Activated naive CD8-positive, alpha-beta T cell treated with anti-CD3 and anti-CD28 coated beads, Interleukin-2, amount 50 U/mL, for 24 hours (primary cell): ENCODE measurements around the gene SAMD4A.
A peak's percentile ranks its signal among the peaks of the same experiment; 100 is the strongest.

ENCODE experiments used
- ATAC-seq: fragments of 150-1000 bp; cut with Tn5 transposase; one replicate; pipeline ENCODE4 v1.10.0; 2021
- DNase-seq: peaks from one replicate; pipeline ENCODE4 v3.0.0; 2021
- H3K27ac Mint-ChIP-seq: one replicate; pipeline ENCODE4 v1.8.0; 2021; ENCODE audit warnings: mild to moderate bottlenecking, mixed read lengths
- H3K27me3 Mint-ChIP-seq: one replicate; pipeline ENCODE4 v1.8.0; 2021; ENCODE audit warnings: mixed read lengths
- H3K36me3 Mint-ChIP-seq: one replicate; pipeline ENCODE4 v1.8.0; 2021; ENCODE audit warnings: low read depth, mixed read lengths
- H3K4me1 Mint-ChIP-seq: one replicate; pipeline ENCODE4 v1.8.0; 2021; ENCODE audit warnings: mixed read lengths
- H3K4me3 Mint-ChIP-seq: one replicate; pipeline ENCODE4 v1.8.0; 2021; ENCODE audit warnings: mild to moderate bottlenecking, moderate library complexity, mixed read lengths
- H3K9me3 Mint-ChIP-seq: one replicate; pipeline ENCODE4 v1.8.0; 2021; ENCODE audit warnings: mixed read lengths

SAMD4A gene

DNA sequence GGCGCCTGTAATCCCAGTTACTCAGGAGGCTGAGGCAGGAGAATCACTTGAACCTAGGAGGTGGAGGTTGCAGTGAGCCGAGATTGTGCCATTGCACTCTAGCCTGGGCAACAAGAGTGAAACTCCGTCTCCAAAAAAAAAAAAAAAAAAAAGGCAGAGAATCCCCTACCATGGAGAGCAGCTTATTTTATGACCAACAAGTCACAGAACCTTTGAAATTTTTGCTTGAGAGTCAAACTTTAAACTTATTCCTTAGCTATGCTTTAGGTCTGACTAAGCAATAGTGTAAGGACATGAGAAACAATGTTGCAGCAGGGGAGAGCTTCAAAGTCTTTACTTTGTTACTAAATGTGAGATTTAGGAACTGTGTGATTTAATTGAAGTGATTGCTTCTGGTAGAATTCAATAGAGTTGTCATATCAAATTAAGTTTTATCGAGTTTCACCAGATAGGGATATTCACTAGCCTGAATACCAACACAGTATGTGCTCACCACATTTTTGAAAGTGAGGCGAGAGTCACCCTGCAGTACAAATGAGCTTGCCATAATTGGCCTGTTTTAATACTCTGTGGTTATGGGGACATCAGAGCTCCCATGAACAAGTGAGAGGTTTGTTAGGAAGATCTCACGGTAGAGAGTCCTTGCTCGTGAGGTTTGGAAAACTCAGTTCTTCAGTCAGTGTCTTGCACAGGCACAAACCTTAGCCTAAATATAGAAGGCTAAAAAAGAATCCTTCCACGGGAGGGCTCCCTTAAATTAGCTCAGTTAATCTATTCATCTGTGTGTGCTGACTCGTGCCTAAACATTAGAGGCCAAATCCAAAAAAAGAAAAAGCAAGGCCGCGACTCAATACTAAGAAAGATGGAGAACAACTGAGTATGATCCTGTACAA lies 108.6 kb downstream of the SAMD4A start:
- no peak overlapping the region for H3K27ac Mint-ChIP-seq
- no peak for ATAC-seq
- no peaks in the 10 kb centered on the region for H3K36me3 Mint-ChIP-seq
- H3K9me3 Mint-ChIP-seq: no peaks in the 10 kb centered on the region
- no peak overlapping the region for H3K4me3 Mint-ChIP-seq
- no peak for DNase-seq
- peaks cover 9% of the 10 kb centered on the region for H3K27me3 Mint-ChIP-seq
- peaks cover 23% of the 10 kb centered on the region for H3K4me1 Mint-ChIP-seq

DNA sequence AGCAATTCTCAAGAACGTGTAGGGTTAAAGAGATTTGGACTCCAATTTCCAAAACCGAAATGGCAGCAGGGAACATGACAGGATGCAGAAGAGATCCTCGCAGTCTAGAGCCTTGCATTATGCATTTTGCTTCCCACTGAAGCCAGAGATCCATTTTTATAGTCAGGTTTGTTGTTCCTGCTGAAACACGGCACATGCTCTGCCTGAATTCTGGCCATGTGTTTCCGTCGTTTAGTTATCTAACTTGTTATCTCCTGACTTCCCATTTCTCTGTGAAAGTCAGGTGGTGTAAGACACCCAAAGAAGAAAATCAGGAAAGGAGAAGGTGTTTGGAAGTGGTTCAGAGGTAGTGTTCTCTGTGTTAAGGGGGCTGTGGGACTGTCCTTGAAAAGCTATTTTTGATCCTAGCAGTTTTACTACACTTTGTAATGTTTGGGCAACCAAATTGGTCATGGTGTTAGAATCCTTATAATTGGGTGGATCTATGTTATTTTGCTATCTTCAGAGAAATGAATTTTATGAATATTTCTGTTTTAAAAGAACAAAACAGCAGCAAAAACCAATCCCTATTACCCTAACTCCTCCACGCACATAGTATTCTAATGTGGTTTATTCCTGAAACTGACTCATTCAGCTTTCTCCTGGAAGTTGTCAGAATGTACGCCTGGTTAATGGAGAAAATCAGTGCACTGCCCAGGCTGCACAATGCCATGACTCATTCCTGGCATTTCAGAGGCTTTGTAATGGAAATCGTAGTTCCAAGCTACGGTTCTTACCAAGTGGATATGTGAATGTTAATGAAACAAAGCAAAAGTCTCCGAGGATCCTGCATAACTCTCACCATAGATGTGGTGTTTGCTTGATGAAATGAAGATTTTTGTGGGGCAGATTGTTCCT lies 110.1 kb downstream of the SAMD4A start:
- no peak overlapping the region for H3K4me3 Mint-ChIP-seq
- no peak for ATAC-seq
- H3K9me3 Mint-ChIP-seq: no peaks in the 10 kb centered on the region

DNA sequence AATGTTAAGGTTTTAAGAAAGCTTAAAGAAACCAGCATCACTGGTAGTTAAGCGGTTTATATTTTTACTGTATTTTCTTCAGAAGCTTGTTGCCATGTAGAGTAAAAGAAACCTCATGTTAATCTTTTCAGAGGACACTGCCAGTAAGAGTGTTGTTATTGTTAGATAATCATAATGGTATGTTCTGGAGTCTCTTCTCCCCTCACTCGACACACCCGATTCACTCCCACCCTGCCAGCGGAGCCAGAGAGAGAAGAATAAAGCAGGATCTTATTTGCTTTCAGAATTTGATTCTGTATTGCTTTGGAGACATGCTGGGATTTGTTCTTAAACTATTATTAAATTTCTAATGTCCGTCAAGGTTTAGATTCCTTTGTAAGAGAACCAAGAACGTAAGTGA lies 113.7 kb downstream of the SAMD4A start:
- peaks cover 25% of the 10 kb centered on the region for H3K4me1 Mint-ChIP-seq
- H3K27me3 Mint-ChIP-seq: peaks cover 4% of the 10 kb centered on the region
- no peak overlapping the region for H3K4me3 Mint-ChIP-seq
- no peak overlapping the region for H3K27ac Mint-ChIP-seq
- no peaks in the 10 kb centered on the region for H3K36me3 Mint-ChIP-seq
- DNase-seq (no peak), ATAC-seq (no peak)
- no peaks in the 10 kb centered on the region for H3K9me3 Mint-ChIP-seq

More for the DNA sequence above, 110.1 kb downstream of the SAMD4A start:
- no peaks in the 10 kb centered on the region for H3K36me3 Mint-ChIP-seq
- H3K27ac Mint-ChIP-seq: no peak overlapping the region
- H3K27me3 Mint-ChIP-seq: peaks cover 10% of the 10 kb centered on the region
- DNase-seq: no peak
- H3K4me1 Mint-ChIP-seq: peaks cover 18% of the 10 kb centered on the region

DNA sequence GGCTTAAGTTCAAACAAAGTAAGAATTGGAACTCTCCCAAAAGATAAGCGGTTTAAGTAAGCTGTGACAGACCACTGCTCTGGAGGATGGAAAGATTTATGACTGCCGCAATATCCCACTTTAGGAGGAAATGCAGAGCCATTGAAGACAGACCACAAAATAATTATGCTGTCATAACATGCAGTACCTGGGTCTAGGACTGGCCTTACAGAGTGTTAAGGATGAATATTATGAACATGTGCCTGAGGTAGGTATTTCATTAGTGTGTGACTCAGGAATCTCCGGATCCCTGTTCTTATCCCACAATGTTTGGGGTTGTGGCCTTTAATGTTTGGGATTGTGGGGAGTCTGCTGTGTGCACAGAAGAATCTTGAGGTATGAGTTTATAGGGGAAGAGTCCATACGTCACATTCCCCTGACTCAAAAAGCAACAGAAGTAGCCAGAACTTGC lies 114.9 kb downstream of the SAMD4A start:
- ATAC-seq (peak; percentile 22), DNase-seq (no peak)
- Mint-ChIP-seq H3K27me3 (peaks cover 9% of the 10 kb centered on the region), H3K9me3 (no peaks in the 10 kb centered on the region), H3K36me3 (no peaks in the 10 kb centered on the region), H3K4me3 (no peak overlapping the region), H3K4me1 (peaks cover 26% of the 10 kb centered on the region), H3K27ac (no peak overlapping the region)

DNA sequence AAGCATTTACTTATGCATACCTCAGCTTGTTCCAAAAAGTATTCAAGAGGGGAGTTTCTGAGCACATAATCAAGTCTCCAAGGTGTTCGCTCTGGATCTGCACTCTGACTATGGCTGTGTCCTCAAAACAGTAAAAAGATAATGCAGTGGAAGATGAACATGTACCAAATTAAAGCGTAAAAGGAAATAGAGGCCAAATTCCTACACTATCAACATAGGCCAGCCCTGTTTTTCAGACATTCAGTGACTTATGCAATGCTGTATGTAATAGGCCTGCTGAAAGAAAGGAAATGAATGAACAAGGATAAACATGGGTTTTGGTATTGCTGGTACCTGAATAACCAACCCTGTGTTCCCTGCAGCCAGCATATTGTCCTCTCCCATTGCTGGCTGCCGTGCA lies 115.7 kb downstream of the SAMD4A start:
- Mint-ChIP-seq H3K27ac (no peak overlapping the region), H3K4me3 (no peak overlapping the region), H3K4me1 (peaks cover 23% of the 10 kb centered on the region), H3K27me3 (peaks cover 15% of the 10 kb centered on the region), H3K36me3 (no peaks in the 10 kb centered on the region), H3K9me3 (no peaks in the 10 kb centered on the region)
- ATAC-seq: no peak
- no peak for DNase-seq

DNA sequence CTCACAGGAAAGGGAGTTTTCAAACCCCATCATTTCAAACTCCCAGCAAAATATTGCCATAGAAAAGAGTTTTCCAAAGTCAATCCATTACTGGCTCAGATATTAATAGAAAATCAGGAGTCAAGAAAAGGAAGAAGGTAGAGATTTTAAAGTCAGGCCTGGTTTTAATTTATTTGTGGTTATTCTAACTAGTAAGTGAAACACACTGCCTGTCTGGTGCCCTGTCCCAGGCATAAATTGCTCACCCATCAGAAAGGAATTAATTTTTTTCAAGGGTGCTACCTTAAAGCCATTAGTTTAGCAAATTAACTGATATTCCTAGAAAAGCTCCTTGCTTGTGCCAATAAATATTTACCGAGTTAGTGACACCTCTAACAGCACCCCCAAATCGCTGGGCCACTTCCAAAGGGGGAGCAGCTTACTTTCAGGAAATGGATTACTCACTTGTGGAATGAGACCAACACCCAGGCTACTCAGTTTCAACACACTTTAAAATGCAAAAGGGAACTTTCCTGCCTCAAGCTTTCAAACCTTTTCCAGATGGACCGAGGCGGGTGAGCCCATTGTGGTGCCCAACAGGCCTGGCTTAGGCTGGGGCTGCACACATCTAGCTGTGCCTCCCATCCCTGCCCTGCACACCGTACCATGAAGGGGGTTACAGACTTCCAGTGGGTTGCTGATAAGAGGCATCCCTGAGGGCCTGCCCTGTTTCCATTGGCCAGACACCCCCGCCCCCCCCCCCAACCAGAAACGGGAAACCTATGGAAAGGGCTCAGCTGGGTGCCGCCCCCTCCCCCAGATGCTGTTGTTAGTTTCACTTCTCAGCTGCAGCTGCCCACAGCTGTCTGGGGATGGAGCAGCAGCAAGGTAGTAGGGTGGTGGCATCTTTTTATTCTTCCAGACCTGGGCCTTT lies 117.2 kb downstream of the SAMD4A start:
- no peaks in the 10 kb centered on the region for H3K36me3 Mint-ChIP-seq
- peaks cover 21% of the 10 kb centered on the region for H3K27me3 Mint-ChIP-seq
- no peak overlapping the region for H3K27ac Mint-ChIP-seq
- peaks cover 34% of the 10 kb centered on the region for H3K4me1 Mint-ChIP-seq
- no peak overlapping the region for H3K4me3 Mint-ChIP-seq
- ATAC-seq (peak; percentile 37), DNase-seq (peak; percentile 9)
- H3K9me3 Mint-ChIP-seq: no peaks in the 10 kb centered on the region

DNA sequence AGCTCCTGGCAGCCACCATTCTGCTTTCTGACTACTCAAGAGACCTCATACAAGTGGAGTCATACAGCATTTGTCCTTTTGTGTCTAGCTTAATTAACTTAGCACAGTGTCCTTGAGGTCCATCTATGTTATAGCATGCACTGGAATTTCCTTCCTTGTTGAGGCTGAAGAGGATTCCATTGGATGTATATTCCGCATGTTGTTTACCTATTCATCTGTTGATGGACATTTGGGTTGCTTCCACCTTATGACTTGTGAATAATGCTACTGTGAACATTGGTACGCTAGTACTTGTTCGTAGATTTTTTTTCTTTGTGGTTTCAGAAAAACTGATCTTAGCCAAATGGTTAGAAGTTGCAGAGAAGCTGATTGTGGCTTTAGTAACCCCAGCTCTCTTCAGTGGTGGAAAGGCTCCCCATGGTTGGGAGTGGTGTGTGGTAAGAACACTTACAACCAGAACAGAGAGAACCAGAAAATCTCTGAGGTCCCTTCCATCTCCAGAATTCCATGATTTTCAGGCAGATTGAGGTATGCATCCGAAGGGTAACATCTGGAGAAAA lies 118.4 kb downstream of the SAMD4A start:
- H3K36me3 Mint-ChIP-seq: no peaks in the 10 kb centered on the region
- peaks cover 21% of the 10 kb centered on the region for H3K27me3 Mint-ChIP-seq
- ATAC-seq (peak; percentile 2), DNase-seq (no peak)
- H3K4me3 Mint-ChIP-seq: no peak overlapping the region
- H3K27ac Mint-ChIP-seq: no peak overlapping the region
- H3K9me3 Mint-ChIP-seq: no peaks in the 10 kb centered on the region
- peaks cover 42% of the 10 kb centered on the region for H3K4me1 Mint-ChIP-seq

DNA sequence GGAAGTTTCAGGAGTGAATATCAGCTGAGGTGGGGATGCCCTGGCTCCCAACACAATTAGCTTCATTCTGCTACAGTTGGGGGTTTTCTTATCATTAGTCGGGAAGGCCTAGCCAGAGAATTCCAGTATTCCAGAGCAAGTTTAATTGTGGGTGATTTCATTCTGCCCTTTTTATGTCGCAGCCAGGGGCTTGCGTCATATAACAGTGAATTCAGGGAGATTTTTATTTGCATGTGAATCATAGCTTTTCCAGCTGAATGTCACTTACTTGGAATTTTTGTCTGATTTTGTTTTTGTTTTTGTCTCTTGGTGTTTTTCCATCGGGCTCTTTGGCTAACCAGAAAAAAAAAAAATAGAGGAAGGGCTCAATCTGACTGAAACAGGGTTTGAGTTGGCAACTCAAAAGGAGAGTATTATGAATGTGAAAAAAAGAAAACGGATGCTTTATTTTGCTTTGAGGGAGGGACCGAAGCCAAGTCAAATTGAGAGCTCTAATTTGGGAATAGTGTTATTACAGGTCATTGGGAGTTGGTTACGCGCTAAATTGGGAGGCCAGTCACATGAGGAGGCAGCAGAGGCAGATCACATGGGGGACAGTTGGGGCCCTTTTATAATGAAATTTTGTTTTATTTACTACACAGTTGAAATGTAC lies 119.4 kb downstream of the SAMD4A start:
- Mint-ChIP-seq H3K36me3 (no peaks in the 10 kb centered on the region), H3K9me3 (no peaks in the 10 kb centered on the region), H3K27ac (no peak overlapping the region), H3K27me3 (peaks cover 17% of the 10 kb centered on the region), H3K4me1 (peaks cover 44% of the 10 kb centered on the region), H3K4me3 (no peak overlapping the region)
- DNase-seq: no peak
- ATAC-seq: no peak

DNA sequence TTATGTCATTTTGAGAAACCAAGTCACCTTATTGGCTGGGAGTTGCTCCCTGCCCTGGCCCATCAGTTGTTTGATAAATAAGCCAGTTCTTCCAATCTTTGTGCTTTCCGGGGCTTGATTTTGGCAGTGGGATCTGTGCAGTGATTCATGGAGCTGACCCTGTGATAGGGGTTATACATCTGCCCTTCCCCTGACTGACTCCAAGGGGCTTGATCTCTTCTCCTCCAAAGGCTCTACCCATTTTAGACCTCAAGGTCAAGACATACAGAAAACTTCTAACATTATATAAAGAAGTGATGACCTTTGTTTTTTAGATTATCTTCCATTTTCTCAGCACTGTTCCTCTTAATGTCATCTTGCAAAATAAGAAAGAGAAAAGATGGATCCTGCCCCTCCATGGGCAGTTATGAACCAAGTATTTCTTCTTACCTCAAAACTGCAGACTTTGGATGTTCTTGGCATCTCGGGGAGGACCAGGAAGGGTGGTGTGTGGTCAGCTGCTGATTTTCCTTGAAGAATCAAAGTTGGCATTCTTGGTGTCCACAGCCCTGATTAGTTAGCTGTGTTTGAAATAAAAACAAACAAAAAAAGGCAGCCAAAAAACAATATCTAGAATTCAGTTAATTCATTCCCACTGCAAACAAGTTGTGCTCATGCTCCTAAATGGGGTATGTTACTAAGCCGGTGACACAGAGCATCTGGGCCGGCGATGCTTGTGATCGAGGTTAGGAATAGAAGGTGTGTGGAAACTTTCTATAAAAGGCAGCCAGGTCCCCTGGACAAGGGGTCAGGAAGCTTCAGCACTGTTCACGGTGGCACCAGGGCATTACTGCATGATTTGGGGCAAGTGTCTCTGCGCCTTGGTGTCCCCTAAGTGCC lies 120.2 kb downstream of the SAMD4A start:
- Mint-ChIP-seq H3K4me1 (peaks cover 44% of the 10 kb centered on the region), H3K27ac (no peak overlapping the region), H3K4me3 (no peak overlapping the region), H3K9me3 (no peaks in the 10 kb centered on the region), H3K27me3 (peaks cover 17% of the 10 kb centered on the region), H3K36me3 (no peaks in the 10 kb centered on the region)
- no peak for ATAC-seq
- no peak for DNase-seq

DNA sequence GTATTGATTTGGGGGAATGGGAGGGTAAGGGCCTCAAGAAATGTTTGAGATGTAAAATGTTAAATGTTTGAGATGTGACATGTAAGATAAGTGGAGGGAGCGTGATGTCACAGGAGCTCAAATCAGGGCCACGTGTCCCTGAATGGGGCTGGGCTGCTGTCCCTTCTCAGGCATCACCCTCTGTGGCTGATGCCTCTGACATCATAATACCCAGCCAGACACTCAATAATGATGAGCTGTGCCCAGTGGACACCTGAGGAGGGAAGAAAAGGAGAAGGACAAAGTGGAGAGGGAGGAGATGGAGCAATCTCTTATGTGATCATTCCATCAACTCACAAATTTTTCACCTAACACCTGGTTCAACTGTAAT lies 120.8 kb downstream of the SAMD4A start:
- H3K4me3 Mint-ChIP-seq: no peak overlapping the region
- peaks cover 46% of the 10 kb centered on the region for H3K4me1 Mint-ChIP-seq
- ATAC-seq (no peak), DNase-seq (no peak)
- H3K27me3 Mint-ChIP-seq: peaks cover 17% of the 10 kb centered on the region
- no peak overlapping the region for H3K27ac Mint-ChIP-seq
- no peaks in the 10 kb centered on the region for H3K36me3 Mint-ChIP-seq
- no peaks in the 10 kb centered on the region for H3K9me3 Mint-ChIP-seq

DNA sequence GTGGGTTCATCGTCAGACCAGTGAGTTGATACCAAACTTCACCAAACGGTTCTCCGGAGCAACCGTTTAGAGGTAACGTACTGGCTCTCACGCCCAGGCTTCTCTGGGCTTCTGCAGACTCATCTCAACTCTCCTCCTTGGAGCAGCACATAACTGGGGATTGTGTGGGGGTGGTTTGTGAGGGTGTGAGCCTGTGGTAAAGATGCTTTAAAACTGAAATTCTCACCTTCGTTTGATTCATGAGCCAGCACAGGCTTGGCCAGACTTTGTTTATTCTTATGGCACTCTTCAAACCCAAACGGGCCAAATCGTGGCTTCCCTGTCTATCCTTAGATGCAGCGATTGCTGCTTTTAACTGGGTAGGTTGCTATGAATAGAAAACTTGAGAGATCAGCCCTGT lies 121.3 kb downstream of the SAMD4A start:
- Mint-ChIP-seq H3K9me3 (no peaks in the 10 kb centered on the region), H3K4me1 (peaks cover 46% of the 10 kb centered on the region), H3K4me3 (no peak overlapping the region), H3K36me3 (no peaks in the 10 kb centered on the region), H3K27ac (no peak overlapping the region), H3K27me3 (peaks cover 17% of the 10 kb centered on the region)
- peak; percentile 60 for ATAC-seq
- DNase-seq: no peak

DNA sequence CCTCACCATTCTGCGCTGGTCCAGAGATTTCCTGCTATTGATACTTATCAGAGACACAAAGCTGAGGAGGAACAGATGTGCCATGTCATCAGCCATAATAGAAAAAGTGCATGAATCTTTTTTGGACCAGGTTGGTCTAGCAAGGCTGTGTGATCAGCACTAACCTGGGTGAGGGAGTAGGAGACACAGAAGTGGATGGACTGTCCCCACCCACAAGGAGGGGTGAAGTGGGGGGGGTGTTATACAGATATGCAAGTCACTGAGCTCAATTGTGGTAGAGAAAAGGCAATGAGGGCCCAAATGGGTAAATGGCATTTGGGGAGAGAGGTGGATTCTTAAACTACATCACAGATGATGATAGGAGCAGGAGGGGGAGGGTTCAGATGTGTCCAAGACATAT lies 123.0 kb downstream of the SAMD4A start:
- H3K9me3 Mint-ChIP-seq: no peaks in the 10 kb centered on the region
- DNase-seq (no peak), ATAC-seq (peak; percentile 63)
- H3K27ac Mint-ChIP-seq: peak overlapping the region; percentile 8
- peaks cover 23% of the 10 kb centered on the region for H3K27me3 Mint-ChIP-seq
- H3K4me3 Mint-ChIP-seq: no peak overlapping the region
- no peaks in the 10 kb centered on the region for H3K36me3 Mint-ChIP-seq
- peaks cover 39% of the 10 kb centered on the region for H3K4me1 Mint-ChIP-seq

DNA sequence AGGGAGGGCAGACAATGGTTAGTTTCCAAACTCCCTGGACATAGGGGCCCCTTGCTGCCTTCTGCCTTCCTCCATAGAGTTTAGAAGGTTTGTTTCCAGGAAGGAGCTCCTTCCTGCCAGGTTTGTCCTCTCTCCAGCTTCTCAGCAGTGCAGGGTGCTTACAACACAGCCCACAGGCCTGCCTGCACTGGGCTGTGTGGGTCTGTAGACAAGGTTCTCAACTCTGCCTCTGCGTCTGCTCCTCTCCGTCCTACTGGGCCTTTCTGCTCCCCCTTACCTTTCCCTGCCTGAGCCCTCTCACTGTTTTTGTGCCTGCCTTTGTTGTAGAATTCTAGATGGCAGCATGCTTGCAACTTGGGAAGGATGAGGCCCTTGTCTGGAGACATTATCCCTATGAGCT lies 124.0 kb downstream of the SAMD4A start:
- H3K36me3 Mint-ChIP-seq: no peaks in the 10 kb centered on the region
- H3K9me3 Mint-ChIP-seq: no peaks in the 10 kb centered on the region
- H3K4me3 Mint-ChIP-seq: no peak overlapping the region
- peaks cover 23% of the 10 kb centered on the region for H3K27me3 Mint-ChIP-seq
- ATAC-seq (no peak), DNase-seq (no peak)
- H3K27ac Mint-ChIP-seq: no peak overlapping the region
- peaks cover 29% of the 10 kb centered on the region for H3K4me1 Mint-ChIP-seq
